ENCODE measurements around the gene FBXO42. TPM values are rescaled to one million over a fixed set of nuclear protein-coding genes. Genes with fewer than 3 reads are reported as not detected.
"Not testable (repeated sequence)": the region's sequence is repeated elsewhere in the genome, so short reads cannot be mapped to it uniquely, and the experiment has no call there.

FBXO42 gene
- total and polyA plus RNA-seq, 2 donors (not counting 3 experiments of a cell fraction or from before 2014, with no cell fraction given), result 16.3 to 20.4 TPM

DNA sequence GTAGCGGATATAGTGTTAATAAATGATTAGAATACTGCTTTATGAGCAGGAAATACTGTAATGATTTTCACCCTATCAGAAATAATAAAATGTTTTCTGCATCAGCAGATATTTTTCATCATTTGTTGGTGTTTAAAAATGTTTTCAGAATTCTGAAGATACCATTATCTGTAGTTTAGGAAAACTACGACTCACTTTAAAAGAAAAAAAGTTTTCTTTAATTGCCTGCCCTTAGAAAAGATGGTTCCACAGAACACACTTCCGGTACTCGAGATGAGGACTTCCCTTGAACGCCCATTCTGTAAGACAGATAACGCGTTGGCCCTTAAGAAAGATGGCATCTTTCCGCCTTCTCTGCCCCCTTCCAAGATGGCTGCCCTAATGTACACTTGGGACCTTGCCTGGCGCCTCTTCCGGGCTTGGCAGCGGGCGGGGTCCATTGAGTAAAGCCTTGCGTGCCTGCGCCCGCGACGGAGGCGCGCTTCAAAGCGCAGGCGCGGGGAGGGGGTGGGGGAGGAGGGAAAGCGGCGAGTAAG, 14.5 kb upstream of the FBXO42 start, which contains the start of gene SZRD1:
TSS of gene SZRD1 (plus strand) at position 521 of the 536 bp plus-strand sequence. CDS start 16 bp downstream, outside the sequence.
- FAIRE-seq (peak; percentile 94), DNase-seq (ENCODE audit: low read depth, low spot score) (peak; percentile 100)
- ChIA-PET POLR2A (interaction anchor here (1.1 kb wide), 1 partner anchor 149 kb away, joined by 3 read pairs; no protein-coding TSS in a partner anchor), CTCF (interaction anchor here (0.6 to 3.0 kb wide), 3 partner anchors 19 to 284 kb away, joined by 3 to 19 read pairs (median 10); partner anchors contain the start of gene NECAP2)
- intact Hi-C loops (cut with micrococcal nuclease), result loop anchor here (1.0 to 2.0 kb wide), 4 partner anchors 9 to 222 kb away; partner anchors contain the start of gene NECAP2
- Histone ChIP-seq H3K36me3 (ENCODE audit: control insufficient read depth in 2 of 2, extremely low read depth in 1 of 2, insufficient read depth in 2 of 2, low read length in 2 of 2) (no peaks in the 10 kb centered on the region), H4K20me1 (replicated peaks; ENCODE audit: control insufficient read depth, extremely low read depth, insufficient read depth, low read length) (no peaks in the 10 kb centered on the region), H3K79me2 (ENCODE audit: control insufficient read depth, insufficient read depth, low read length) (peaks cover 38% of the 10 kb centered on the region), H3K9me1 (replicated peaks; ENCODE audit: control insufficient read depth, extremely low read depth, insufficient read depth, low read length) (no peaks in the 10 kb centered on the region), H3K27me3 (ENCODE audit: control insufficient read depth in 2 of 2, insufficient read depth in 2 of 2, low read length in 2 of 2) (no peaks in the 10 kb centered on the region), H2AFZ (ENCODE audit: low read depth, low read length) (peak within 1 kb of the TSS; percentile 71), H3K9ac (replicated peaks; ENCODE audit: extremely low read depth, insufficient read depth, low read length) (peak within 1 kb of the TSS; percentile 95), H3K4me3 (replicated peaks in 1 of 3; ENCODE audit: insufficient read depth in 1 of 3, low read depth in 1 of 3, low read length in 3 of 3) (peak within 1 kb of the TSS; percentile 79 to 94 (median 88)), H3K4me2 (ENCODE audit: insufficient read depth, low read length) (peak within 1 kb of the TSS; percentile 80), H3K4me1 (ENCODE audit: control insufficient read depth, extremely low read depth, insufficient read depth, low read length) (peaks cover 21% of the 10 kb centered on the region), H3K9me3 (replicated peaks; ENCODE audit: control insufficient read depth, insufficient read depth, low read length) (no peaks in the 10 kb centered on the region), H3K27ac (ENCODE audit: insufficient read depth, low read depth, low read length) (peak within 1 kb of the TSS; percentile 85)
- BruUV-seq (replicated peaks), result no TSS peak
- TF ChIP-seq POLR2A (IDR thresholded peaks at IDR 0.05; ENCODE audit: low read depth, low read length), result no peak
- TF ChIP-seq FOS (IDR thresholded peaks at IDR 0.05; ENCODE audit: borderline replicate concordance, insufficient read depth, low read length), result no peak
- TF ChIP-seq, protein P1, sequence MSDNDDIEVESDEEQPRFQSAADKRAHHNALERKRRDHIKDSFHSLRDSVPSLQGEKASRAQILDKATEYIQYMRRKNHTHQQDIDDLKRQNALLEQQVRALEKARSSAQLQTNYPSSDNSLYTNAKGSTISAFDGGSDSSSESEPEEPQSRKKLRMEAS (IDR thresholded peaks at IDR 0.05; ENCODE audit: insufficient read depth, insufficient read length), result no peak
- no peak for TF ChIP-seq JUN (IDR thresholded peaks at IDR 0.05; ENCODE audit: borderline replicate concordance, insufficient read depth, insufficient read length, low read depth)
- no peak for TF ChIP-seq MYC (IDR thresholded peaks at IDR 0.05; ENCODE audit: low read depth, low read length)
- peak; percentile 39 for TF ChIP-seq GATA2 (IDR thresholded peaks at IDR 0.05; ENCODE audit: insufficient read depth, insufficient read length, low read depth, low read length)
- TF ChIP-seq CTCF (IDR thresholded peaks at IDR 0.05; ENCODE audit: extremely low read depth in 1 of 2, insufficient read depth in 1 of 2, low read depth in 1 of 2, low read length in 2 of 2), result no peak
- dilution Hi-C loops (cut with MboI; ENCODE audit: extremely low pct_ligation_motif_present, low sequenced_read_pairs), result no loop called here

GRCh38 chr1:16365146-16365498, 12.8 kb upstream of the FBXO42 start:
- BruUV-seq (replicated peaks); POLR2A ChIA-PET: not testable (repeated sequence)
- DNase-seq (ENCODE audit: low read depth, low spot score), result peak; percentile 77

More at GRCh38 chr1:16365146-16365498, 12.8 kb upstream of the FBXO42 start:
- H4K20me1 ChIP-seq (replicated peaks; ENCODE audit: control insufficient read depth, extremely low read depth, insufficient read depth, low read length); H2AFZ ChIP-seq (ENCODE audit: low read depth, low read length); H3K9me1 ChIP-seq (replicated peaks; ENCODE audit: control insufficient read depth, extremely low read depth, insufficient read depth, low read length); H3K9ac ChIP-seq (replicated peaks; ENCODE audit: extremely low read depth, insufficient read depth, low read length); dilution Hi-C loops (cut with MboI; ENCODE audit: extremely low pct_ligation_motif_present, low sequenced_read_pairs); H3K27me3 ChIP-seq (ENCODE audit: control insufficient read depth in 2 of 2, insufficient read depth in 2 of 2, low read length in 2 of 2); H3K27ac ChIP-seq (ENCODE audit: insufficient read depth, low read depth, low read length); H3K4me2 ChIP-seq (ENCODE audit: insufficient read depth, low read length); intact Hi-C loops (cut with micrococcal nuclease); H3K9me3 ChIP-seq (replicated peaks; ENCODE audit: control insufficient read depth, insufficient read depth, low read length); H3K4me3 ChIP-seq (replicated peaks in 1 of 3; ENCODE audit: insufficient read depth in 1 of 3, low read depth in 1 of 3, low read length in 3 of 3); FAIRE-seq; H3K36me3 ChIP-seq (ENCODE audit: control insufficient read depth in 2 of 2, extremely low read depth in 1 of 2, insufficient read depth in 2 of 2, low read length in 2 of 2): not testable (repeated sequence)
- CTCF ChIA-PET, result interaction anchor here (0.9 to 6.1 kb wide), 5 partner anchors 10 to 292 kb away, joined by 3 to 76 read pairs (median 5); partner anchors contain the start of genes FAM131C and FBXO42
- peaks cover 26% of the 10 kb centered on the region for H3K79me2 ChIP-seq (ENCODE audit: control insufficient read depth, insufficient read depth, low read length)
- H3K4me1 ChIP-seq (ENCODE audit: control insufficient read depth, extremely low read depth, insufficient read depth, low read length), result peaks cover 12% of the 10 kb centered on the region

All from endothelial cell of umbilical vein (primary cell).